Kidney (tissue), 14 donors: Measurements from ENCODE around the gene AIFM3. TPM values are rescaled to one million over a fixed set of nuclear protein-coding genes. Genes with fewer than 3 reads are reported as not detected.

Experiments
- DNase-seq, 5 donors: peaks; one replicate each; pipeline ENCODE4 v3.0.0-alpha.2; 2013 to 2020
- FAIRE-seq: peaks from 2 replicates; lab custom pipeline; 2012; peaks lifted over from hg19 to GRCh38; lab: Jason Lieb, UNC
- H3K27ac ChIP-seq, 2 donors: one replicate each; pipeline ENCODE4 v1.7.0; 2013; ENCODE audit warnings: low read depth in 2 of 2, low read length in 2 of 2, inconsistent platforms in 1 of 2
- H3K27me3 ChIP-seq: one replicate; pipeline ENCODE4 v1.7.1; 2013; ENCODE audit warnings: low read length, inconsistent platforms; ENCODE audit not compliant: control insufficient read depth, insufficient read depth
- H3K36me3 ChIP-seq, 3 donors: one replicate each; pipeline versions ENCODE4 v1.7.0 to v1.7.1; 2013; ENCODE audit warnings: low read length in 3 of 3, control low read depth in 1 of 3, inconsistent platforms in 1 of 3; ENCODE audit not compliant: insufficient read depth in 3 of 3, control insufficient read depth in 2 of 3
- H3K4me1 ChIP-seq, 3 donors: one replicate each; pipeline versions ENCODE4 v1.7.0 to v1.7.1; 2013; ENCODE audit warnings: low read length in 3 of 3, inconsistent platforms in 1 of 3, low read depth in 1 of 3; ENCODE audit not compliant: control insufficient read depth in 2 of 3, insufficient read depth in 2 of 3
- H3K4me3 ChIP-seq, 3 donors: one replicate each; pipeline versions ENCODE4 v1.7.0 to v1.8.1; 2013; ENCODE audit warnings: low read length in 3 of 3, control low read depth in 1 of 3, inconsistent platforms in 1 of 3
- H3K9ac ChIP-seq, 3 donors: one replicate each; pipeline versions ENCODE4 v1.7.0 to v1.7.1; 2013; ENCODE audit warnings: low read length in 3 of 3, control low read depth in 1 of 3, inconsistent platforms in 1 of 3
- H3K9me3 ChIP-seq, 3 donors: one replicate each; pipeline versions ENCODE4 v1.7.0 to v1.7.1; 2013; ENCODE audit warnings: low read length in 3 of 3, control low read depth in 1 of 3, inconsistent platforms in 1 of 3; ENCODE audit not compliant: control insufficient read depth in 2 of 3, insufficient read depth in 1 of 3
- CTCF ChIP-seq: IDR thresholded peaks from 3 replicates; pipeline ENCODE4 v1.5.1; 2012; ENCODE audit warnings: mild to moderate bottlenecking, moderate library complexity, borderline replicate concordance; ENCODE audit not compliant: insufficient read depth; ENCODE audit errors: extremely low read depth
- intact Hi-C: fragments of 100-400 bp; cut with DNase I; formaldehyde crosslinking; loops from one replicate; pipeline ENCODE4 v1.11.1; 2022
- polyA plus RNA-seq: library from polyadenylated mRNA; stranded (reverse); fragments of 350-450 nt; fragmentation: Illumina TruSeq; extraction: RNeasy Lipid Tissue Mini Kit (QIAGEN cat#74804); gene quantifications from one replicate; pipeline ENCODE4 v1.2.3, GENCODE V29; 2014; ENCODE audit warnings: low read depth, low replicate concordance; ENCODE audit not compliant: insufficient read depth
- total RNA-seq: library from RNA; stranded (reverse); fragmentation: NEBNext Ultra II Directional; extraction: Animal tissue kit (Norgen Biotek cat#: 25700); gene quantifications from one replicate; pipeline ENCODE4 v1.2.1, GENCODE V29; 2021
- donor health status: control.
- donor health status: control.
- donor health status: control.
- donor health status: control.
- donor health status: control.
- donor health status: DM: yes; HTN: yes; CAD: no.
- donor health status: Normal renal cell carcinoma (clear cell type).

AIFM3 gene
- total and polyA plus RNA-seq, 2 donors from 2014 or later = 3.1 to 4.4 TPM

GRCh38 chr22:20944042-20944441 is 23.0 kb upstream of the AIFM3 start:
- Histone ChIP-seq H3K4me3 (no peak overlapping the region), H3K36me3 (no peaks in the 10 kb centered on the region), H3K27me3 (no peaks in the 10 kb centered on the region), H3K27ac (no peak overlapping the region), H3K9me3 (no peaks in the 10 kb centered on the region), H3K4me1 (peaks cover 0 to 18% (median 10%) of the 10 kb centered on the region in 3 donors), H3K9ac (no peak overlapping the region)
- no peak for TF ChIP-seq CTCF
- intact Hi-C loops = no loop called here
- no peak for FAIRE-seq
- DNase-seq = no peak

GRCh38 chr22:20945578-20945934 is 21.5 kb upstream of the AIFM3 start:
- FAIRE-seq (no peak), DNase-seq (peak in 1 of 5 donors; percentile 8)
- H3K27ac ChIP-seq = no peak overlapping the region
- H3K9ac ChIP-seq = no peak overlapping the region
- H3K4me1 ChIP-seq = peaks cover 0 to 14% (median 8%) of the 10 kb centered on the region in 3 donors
- TF ChIP-seq CTCF = no peak
- no peaks in the 10 kb centered on the region for H3K9me3 ChIP-seq
- H3K4me3 ChIP-seq = no peak overlapping the region
- no peaks in the 10 kb centered on the region for H3K27me3 ChIP-seq
- H3K36me3 ChIP-seq = peaks cover under 1 to 7% (median 2%) of the 10 kb centered on the region in 3 donors
- intact Hi-C loops = no loop called here

GRCh38 chr22:20946080-20946986 is 20.7 kb upstream of the AIFM3 start:
- intact Hi-C loops = no loop called here
- no peak overlapping the region for H3K4me3 ChIP-seq
- H3K9me3 ChIP-seq = no peaks in the 10 kb centered on the region
- peaks cover 0 to 17% (median 8%) of the 10 kb centered on the region in 3 donors for H3K4me1 ChIP-seq
- no peak for FAIRE-seq
- H3K36me3 ChIP-seq = peaks cover 6 to 7% (median 6%) of the 10 kb centered on the region in 3 donors
- TF ChIP-seq CTCF = no peak
- no peaks in the 10 kb centered on the region for H3K27me3 ChIP-seq
- H3K9ac ChIP-seq = no peak overlapping the region
- DNase-seq = no peak
- no peak overlapping the region for H3K27ac ChIP-seq
